Activated naive CD4-positive, alpha-beta T cell treated with anti-CD3 and anti-CD28 coated beads, Interleukin-2, amount 50 U/mL, for 72 hours (primary cell): ENCODE measurements around the gene NHSL2. TPM values are rescaled to one million over a fixed set of nuclear protein-coding genes. Genes with fewer than 3 reads are reported as not detected.
"Not testable (repeated sequence)": the region's sequence is repeated elsewhere in the genome, so short reads cannot be mapped to it uniquely, and the experiment has no call there.

ENCODE experiments used
- ATAC-seq, 2 donors: fragments of 150-1000 bp; cut with Tn5 transposase; 2 replicates each; pipeline ENCODE4 v1.10.0; 2021; ENCODE audit warnings: mild to moderate bottlenecking in 2 of 2, moderate library complexity in 2 of 2
- DNase-seq, 2 donors: peaks; one replicate each; pipeline ENCODE4 v3.0.0; 2021 to 2022; ENCODE audit warnings: low spot score in 2 of 2
- H3K27ac Mint-ChIP-seq, 2 donors: one replicate each; pipeline ENCODE4 v1.8.0; 2022; ENCODE audit warnings: mild to moderate bottlenecking in 2 of 2, mixed read lengths in 2 of 2
- H3K36me3 Mint-ChIP-seq, 2 donors: one replicate each; pipeline ENCODE4 v1.8.0; 2022; ENCODE audit warnings: mixed read lengths in 2 of 2
- H3K9me3 Mint-ChIP-seq, 2 donors: one replicate each; pipeline ENCODE4 v1.8.0; 2022; ENCODE audit warnings: mixed read lengths in 2 of 2
- total RNA-seq, 2 donors: library from RNA; stranded (reverse); gene quantifications; one replicate each; pipeline ENCODE4 v1.2.3, GENCODE V29; 2022

Gene NHSL2
- total RNA-seq, 2 donors from 2014 or later: 0.05 to 0.19 TPM

GRCh38 chrX:71949844-71950445 lies 39.3 kb downstream of the NHSL2 start:
- Mint-ChIP-seq H3K27ac (no peak overlapping the region), H3K36me3 (no peaks in the 10 kb centered on the region), H3K9me3 (no peaks in the 10 kb centered on the region)
- ATAC-seq (no peak), DNase-seq (no peak)

- no peaks in the 10 kb centered on the region for H3K9me3 Mint-ChIP-seq
- no peak overlapping the region for H3K27ac Mint-ChIP-seq
- no peaks in the 10 kb centered on the region for H3K36me3 Mint-ChIP-seq
- DNase-seq (no peak), ATAC-seq (no peak)
Observed at GRCh38 chrX:71953391-71953790, 42.7 kb downstream of the NHSL2 start.

- no peak for DNase-seq
- Mint-ChIP-seq H3K27ac (no peak overlapping the region), H3K36me3 (no peaks in the 10 kb centered on the region), H3K9me3 (no peaks in the 10 kb centered on the region)
- ATAC-seq: no peak
Observed at GRCh38 chrX:71953946-71954345, 43.3 kb downstream of the NHSL2 start.

- ATAC-seq (no peak), DNase-seq (no peak)
- no peaks in the 10 kb centered on the region for H3K9me3 Mint-ChIP-seq
- no peaks in the 10 kb centered on the region for H3K36me3 Mint-ChIP-seq
- no peak overlapping the region for H3K27ac Mint-ChIP-seq
Observed at GRCh38 chrX:71954458-71954857, 43.8 kb downstream of the NHSL2 start.

- no peak for ATAC-seq
- no peak for DNase-seq
- no peak overlapping the region for H3K27ac Mint-ChIP-seq
- H3K9me3 Mint-ChIP-seq: no peaks in the 10 kb centered on the region
- no peaks in the 10 kb centered on the region for H3K36me3 Mint-ChIP-seq
Observed at GRCh38 chrX:71955530-71956120, 45.0 kb downstream of the NHSL2 start.

GRCh38 chrX:71958281-71958675 lies 47.6 kb downstream of the NHSL2 start:
- H3K9me3 Mint-ChIP-seq: no peaks in the 10 kb centered on the region
- DNase-seq (no peak), ATAC-seq (no peak)
- no peaks in the 10 kb centered on the region for H3K36me3 Mint-ChIP-seq
- no peak overlapping the region for H3K27ac Mint-ChIP-seq

- H3K36me3 Mint-ChIP-seq, H3K9me3 Mint-ChIP-seq, ATAC-seq, H3K27ac Mint-ChIP-seq, DNase-seq: not testable (repeated sequence)
Observed at GRCh38 chrX:71964184-71964583, 53.5 kb downstream of the NHSL2 start.

GRCh38 chrX:71974916-71975315 lies 64.3 kb downstream of the NHSL2 start:
- no peak for ATAC-seq
- no peak for DNase-seq
- Mint-ChIP-seq H3K36me3 (no peaks in the 10 kb centered on the region), H3K9me3 (no peaks in the 10 kb centered on the region), H3K27ac (no peak overlapping the region)

GRCh38 chrX:71976753-71977152 lies 66.1 kb downstream of the NHSL2 start:
- Mint-ChIP-seq H3K36me3 (no peaks in the 10 kb centered on the region), H3K27ac (no peak overlapping the region), H3K9me3 (no peaks in the 10 kb centered on the region)
- ATAC-seq (no peak), DNase-seq (no peak)

- DNase-seq (no peak), ATAC-seq (no peak)
- no peaks in the 10 kb centered on the region for H3K36me3 Mint-ChIP-seq
- H3K9me3 Mint-ChIP-seq: no peaks in the 10 kb centered on the region
- H3K27ac Mint-ChIP-seq: no peak overlapping the region
Observed at GRCh38 chrX:71978164-71978563, 67.5 kb downstream of the NHSL2 start.

GRCh38 chrX:71989768-71990426 lies 79.3 kb downstream of the NHSL2 start:
- Mint-ChIP-seq H3K27ac (no peak overlapping the region), H3K36me3 (no peaks in the 10 kb centered on the region), H3K9me3 (no peaks in the 10 kb centered on the region)
- ATAC-seq: no peak
- DNase-seq: no peak

- ATAC-seq (no peak), DNase-seq (no peak)
- Mint-ChIP-seq H3K36me3 (no peaks in the 10 kb centered on the region), H3K9me3 (no peaks in the 10 kb centered on the region), H3K27ac (no peak overlapping the region)
Observed at GRCh38 chrX:71990518-71990917, 79.9 kb downstream of the NHSL2 start.

GRCh38 chrX:71991164-71991563 lies 80.5 kb downstream of the NHSL2 start:
- H3K9me3 Mint-ChIP-seq: no peaks in the 10 kb centered on the region
- ATAC-seq: no peak

GRCh38 chrX:71992711-71993110 lies 82.1 kb downstream of the NHSL2 start:
- DNase-seq (no peak), ATAC-seq (peak; percentile 64 to 72)
- no peaks in the 10 kb centered on the region for H3K9me3 Mint-ChIP-seq
- H3K36me3 Mint-ChIP-seq: no peaks in the 10 kb centered on the region
- H3K27ac Mint-ChIP-seq: no peak overlapping the region

More at GRCh38 chrX:71991164-71991563, 80.5 kb downstream of the NHSL2 start:
- Mint-ChIP-seq H3K36me3 (no peaks in the 10 kb centered on the region), H3K27ac (no peak overlapping the region)
- DNase-seq: no peak

- Mint-ChIP-seq H3K36me3 (no peaks in the 10 kb centered on the region), H3K27ac (no peak overlapping the region), H3K9me3 (no peaks in the 10 kb centered on the region)
- DNase-seq: no peak
- ATAC-seq: no peak
Observed at GRCh38 chrX:71993371-71993770, 82.7 kb downstream of the NHSL2 start.

GRCh38 chrX:71994601-71995000 lies 84.0 kb downstream of the NHSL2 start:
- H3K36me3 Mint-ChIP-seq: no peaks in the 10 kb centered on the region
- no peak overlapping the region for H3K27ac Mint-ChIP-seq
- DNase-seq (no peak), ATAC-seq (no peak)
- H3K9me3 Mint-ChIP-seq: no peaks in the 10 kb centered on the region

GRCh38 chrX:71995122-71995521 lies 84.5 kb downstream of the NHSL2 start:
- Mint-ChIP-seq H3K27ac (no peak overlapping the region), H3K9me3 (no peaks in the 10 kb centered on the region), H3K36me3 (no peaks in the 10 kb centered on the region)
- DNase-seq (no peak), ATAC-seq (no peak)

GRCh38 chrX:71996136-71996535 lies 85.5 kb downstream of the NHSL2 start:
- no peak overlapping the region for H3K27ac Mint-ChIP-seq
- DNase-seq (no peak), ATAC-seq (no peak)
- no peaks in the 10 kb centered on the region for H3K36me3 Mint-ChIP-seq
- H3K9me3 Mint-ChIP-seq: no peaks in the 10 kb centered on the region
